Measurements from ENCODE around the gene MAST4. TPM values are rescaled to one million over a fixed set of nuclear protein-coding genes. Genes with fewer than 3 reads are reported as not detected.
A peak's percentile ranks its signal among the peaks of the same experiment; 100 is the strongest.

MAST4 gene
- total and polyA plus RNA-seq, 4 donors: 3.7 to 9.5 (median 6.5) TPM

DNA sequence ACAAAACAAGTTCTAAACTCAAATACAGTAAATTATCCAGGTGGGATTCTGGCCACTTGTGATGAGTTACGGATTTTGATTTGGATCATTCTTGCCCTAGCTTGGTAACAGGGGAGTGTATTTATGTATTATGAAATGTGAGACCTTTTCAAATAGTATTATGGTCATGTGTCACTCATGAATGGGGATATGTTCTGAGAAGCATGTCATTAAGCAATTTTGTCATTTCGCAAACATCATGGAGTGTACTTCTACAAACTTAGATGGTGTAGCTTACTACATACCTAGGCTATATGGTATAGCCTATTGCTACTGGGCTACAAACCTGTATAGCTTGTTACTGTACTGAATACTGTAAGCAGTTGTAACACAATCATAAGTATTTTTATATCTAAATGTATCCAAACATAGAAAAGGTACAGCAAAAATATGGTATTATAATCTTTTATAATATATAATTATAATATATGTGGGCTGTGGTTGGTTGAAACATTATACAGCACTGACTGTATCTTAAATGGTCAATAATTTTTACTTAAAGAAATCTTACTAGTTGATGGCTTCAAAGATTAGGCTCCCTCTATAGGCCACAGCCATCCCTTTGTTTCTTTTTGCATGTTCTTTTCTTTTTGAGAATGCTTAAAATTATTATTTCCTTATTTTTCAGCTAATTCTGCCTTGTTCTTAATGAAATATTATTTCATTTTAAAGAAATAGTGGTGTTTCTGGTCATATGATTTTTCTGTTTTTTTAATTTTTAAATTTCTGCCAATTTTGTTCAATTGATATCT is 128.4 kb downstream of the MAST4 start:
- no peaks in the 10 kb centered on the region for H3K27me3 ChIP-seq (ENCODE audit: control insufficient read depth in 4 of 4, insufficient read depth in 4 of 4, low read length in 3 of 4)
- H3K9me3 ChIP-seq (ENCODE audit: control insufficient read depth in 4 of 4, low read length in 3 of 4): no peaks in the 10 kb centered on the region
- no peaks in the 10 kb centered on the region for H3K4me1 ChIP-seq (ENCODE audit: control insufficient read depth in 4 of 4, insufficient read depth in 4 of 4, low read length in 3 of 4)
- no peak overlapping the region for H3K27ac ChIP-seq (ENCODE audit: low read depth in 1 of 2, low read length in 2 of 2)
- no peak for TF ChIP-seq FOXA1 (IDR thresholded peaks at IDR 0.05)
- TF ChIP-seq, protein P1, sequence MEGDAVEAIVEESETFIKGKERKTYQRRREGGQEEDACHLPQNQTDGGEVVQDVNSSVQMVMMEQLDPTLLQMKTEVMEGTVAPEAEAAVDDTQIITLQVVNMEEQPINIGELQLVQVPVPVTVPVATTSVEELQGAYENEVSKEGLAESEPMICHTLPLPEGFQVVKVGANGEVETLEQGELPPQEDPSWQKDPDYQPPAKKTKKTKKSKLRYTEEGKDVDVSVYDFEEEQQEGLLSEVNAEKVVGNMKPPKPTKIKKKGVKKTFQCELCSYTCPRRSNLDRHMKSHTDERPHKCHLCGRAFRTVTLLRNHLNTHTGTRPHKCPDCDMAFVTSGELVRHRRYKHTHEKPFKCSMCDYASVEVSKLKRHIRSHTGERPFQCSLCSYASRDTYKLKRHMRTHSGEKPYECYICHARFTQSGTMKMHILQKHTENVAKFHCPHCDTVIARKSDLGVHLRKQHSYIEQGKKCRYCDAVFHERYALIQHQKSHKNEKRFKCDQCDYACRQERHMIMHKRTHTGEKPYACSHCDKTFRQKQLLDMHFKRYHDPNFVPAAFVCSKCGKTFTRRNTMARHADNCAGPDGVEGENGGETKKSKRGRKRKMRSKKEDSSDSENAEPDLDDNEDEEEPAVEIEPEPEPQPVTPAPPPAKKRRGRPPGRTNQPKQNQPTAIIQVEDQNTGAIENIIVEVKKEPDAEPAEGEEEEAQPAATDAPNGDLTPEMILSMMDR (IDR thresholded peaks at IDR 0.05; ENCODE audit: low read depth, low read length, missing input control): peak; percentile 3
- no peak for TF ChIP-seq RXRA (IDR thresholded peaks at IDR 0.05)
- DNase-seq (ENCODE audit: low spot score): no peak
- H3K4me3 ChIP-seq (ENCODE audit: low read depth in 1 of 3, low read length in 3 of 3): no peak overlapping the region
- 95% methylated on average over 2 of the region's 2 CpGs for WGBS
- H3K9ac ChIP-seq (ENCODE audit: low read depth in 1 of 2, low read length in 2 of 2): no peak overlapping the region
- no peaks in the 10 kb centered on the region for H3K36me3 ChIP-seq (ENCODE audit: control insufficient read depth in 4 of 4, insufficient read depth in 3 of 4, low read depth in 1 of 4, low read length in 3 of 4)

DNA sequence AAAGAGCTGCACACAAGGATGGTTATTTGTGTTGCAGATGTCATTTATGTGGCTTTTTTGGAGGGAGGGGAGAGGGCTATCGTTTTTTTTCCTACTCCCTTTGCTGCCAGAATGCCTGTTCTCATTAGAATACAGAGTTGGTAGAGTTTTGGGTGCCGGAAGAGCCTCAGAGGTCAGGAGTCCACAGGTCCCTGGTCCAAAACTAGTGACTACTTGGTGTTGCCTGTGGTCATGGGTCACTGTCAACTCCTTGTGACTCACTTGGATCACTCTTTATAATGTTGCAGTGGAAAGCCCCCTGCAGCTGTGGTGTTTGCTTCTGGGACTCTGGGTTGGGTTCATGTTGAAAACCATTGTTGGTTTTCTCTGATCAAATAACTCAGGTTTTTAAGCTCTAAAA is 131.4 kb downstream of the MAST4 start:
- no peak overlapping the region for H3K9ac ChIP-seq (ENCODE audit: low read depth in 1 of 2, low read length in 2 of 2)
- H3K4me1 ChIP-seq (ENCODE audit: control insufficient read depth in 4 of 4, insufficient read depth in 4 of 4, low read length in 3 of 4): no peaks in the 10 kb centered on the region
- H3K27ac ChIP-seq (ENCODE audit: low read depth in 1 of 2, low read length in 2 of 2): no peak overlapping the region
- DNase-seq (ENCODE audit: low spot score): no peak
- no peaks in the 10 kb centered on the region for H3K9me3 ChIP-seq (ENCODE audit: control insufficient read depth in 4 of 4, low read length in 3 of 4)
- WGBS: 55% methylated on average over 2 of the region's 2 CpGs
- peak; percentile 30 to 43 for TF ChIP-seq HNF4A (conservative IDR thresholded peaks at IDR 0.05)
- TF ChIP-seq, protein P2, sequence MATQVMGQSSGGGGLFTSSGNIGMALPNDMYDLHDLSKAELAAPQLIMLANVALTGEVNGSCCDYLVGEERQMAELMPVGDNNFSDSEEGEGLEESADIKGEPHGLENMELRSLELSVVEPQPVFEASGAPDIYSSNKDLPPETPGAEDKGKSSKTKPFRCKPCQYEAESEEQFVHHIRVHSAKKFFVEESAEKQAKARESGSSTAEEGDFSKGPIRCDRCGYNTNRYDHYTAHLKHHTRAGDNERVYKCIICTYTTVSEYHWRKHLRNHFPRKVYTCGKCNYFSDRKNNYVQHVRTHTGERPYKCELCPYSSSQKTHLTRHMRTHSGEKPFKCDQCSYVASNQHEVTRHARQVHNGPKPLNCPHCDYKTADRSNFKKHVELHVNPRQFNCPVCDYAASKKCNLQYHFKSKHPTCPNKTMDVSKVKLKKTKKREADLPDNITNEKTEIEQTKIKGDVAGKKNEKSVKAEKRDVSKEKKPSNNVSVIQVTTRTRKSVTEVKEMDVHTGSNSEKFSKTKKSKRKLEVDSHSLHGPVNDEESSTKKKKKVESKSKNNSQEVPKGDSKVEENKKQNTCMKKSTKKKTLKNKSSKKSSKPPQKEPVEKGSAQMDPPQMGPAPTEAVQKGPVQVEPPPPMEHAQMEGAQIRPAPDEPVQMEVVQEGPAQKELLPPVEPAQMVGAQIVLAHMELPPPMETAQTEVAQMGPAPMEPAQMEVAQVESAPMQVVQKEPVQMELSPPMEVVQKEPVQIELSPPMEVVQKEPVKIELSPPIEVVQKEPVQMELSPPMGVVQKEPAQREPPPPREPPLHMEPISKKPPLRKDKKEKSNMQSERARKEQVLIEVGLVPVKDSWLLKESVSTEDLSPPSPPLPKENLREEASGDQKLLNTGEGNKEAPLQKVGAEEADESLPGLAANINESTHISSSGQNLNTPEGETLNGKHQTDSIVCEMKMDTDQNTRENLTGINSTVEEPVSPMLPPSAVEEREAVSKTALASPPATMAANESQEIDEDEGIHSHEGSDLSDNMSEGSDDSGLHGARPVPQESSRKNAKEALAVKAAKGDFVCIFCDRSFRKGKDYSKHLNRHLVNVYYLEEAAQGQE (IDR thresholded peaks at IDR 0.05): no peak
- H3K27me3 ChIP-seq (ENCODE audit: control insufficient read depth in 4 of 4, insufficient read depth in 4 of 4, low read length in 3 of 4): no peaks in the 10 kb centered on the region
- H3K4me3 ChIP-seq (ENCODE audit: low read depth in 1 of 3, low read length in 3 of 3): no peak overlapping the region
- no peaks in the 10 kb centered on the region for H3K36me3 ChIP-seq (ENCODE audit: control insufficient read depth in 4 of 4, insufficient read depth in 3 of 4, low read depth in 1 of 4, low read length in 3 of 4)

DNA sequence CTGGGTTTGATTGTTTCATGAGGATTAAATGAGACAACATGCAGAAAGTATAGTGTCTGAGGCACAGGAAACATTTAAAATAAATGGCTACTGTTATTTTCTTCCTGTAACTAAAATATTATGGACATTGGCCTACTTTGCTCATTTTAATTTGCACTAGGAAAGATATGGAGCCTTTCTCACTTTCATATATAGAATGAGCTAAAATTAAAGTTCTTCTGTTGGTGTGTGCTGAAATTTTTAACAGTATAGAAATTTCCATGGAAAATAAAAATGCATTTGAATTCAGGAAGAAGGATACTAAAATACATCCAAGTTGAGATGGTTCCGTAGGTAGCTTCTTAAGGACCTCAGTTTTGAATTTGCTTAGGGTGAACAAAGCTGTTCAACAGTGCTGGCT is 131.9 kb downstream of the MAST4 start:
- no peaks in the 10 kb centered on the region for H3K27me3 ChIP-seq (ENCODE audit: control insufficient read depth in 4 of 4, insufficient read depth in 4 of 4, low read length in 3 of 4)
- no peak overlapping the region for H3K4me3 ChIP-seq (ENCODE audit: low read depth in 1 of 3, low read length in 3 of 3)
- no peak for DNase-seq (ENCODE audit: low spot score)
- TF ChIP-seq EGR1 (IDR thresholded peaks at IDR 0.05; ENCODE audit: low read depth in 2 of 2): no peak
- no peaks in the 10 kb centered on the region for H3K9me3 ChIP-seq (ENCODE audit: control insufficient read depth in 4 of 4, low read length in 3 of 4)
- WGBS: 96% methylated on average over 1 of the region's 1 CpG
- no peaks in the 10 kb centered on the region for H3K4me1 ChIP-seq (ENCODE audit: control insufficient read depth in 4 of 4, insufficient read depth in 4 of 4, low read length in 3 of 4)
- no peak overlapping the region for H3K27ac ChIP-seq (ENCODE audit: low read depth in 1 of 2, low read length in 2 of 2)
- no peaks in the 10 kb centered on the region for H3K36me3 ChIP-seq (ENCODE audit: control insufficient read depth in 4 of 4, insufficient read depth in 3 of 4, low read depth in 1 of 4, low read length in 3 of 4)
- H3K9ac ChIP-seq (ENCODE audit: low read depth in 1 of 2, low read length in 2 of 2): no peak overlapping the region

All from liver (tissue), 9 donors.